Right ventricle myocardium inferior (tissue), 1 donor: ENCODE results near the gene FCHO2. TPM values are rescaled to one million over a fixed set of nuclear protein-coding genes. Genes with fewer than 3 reads are reported as not detected.
"Not testable (repeated sequence)": the region's sequence is repeated elsewhere in the genome, so short reads cannot be mapped to it uniquely, and the experiment has no call there.

Experiments used
- ATAC-seq: fragments of 200-7000 bp; cut with Tn5 transposase; one replicate; pipeline ENCODE4 v1.9.1; 2020; ENCODE audit warnings: mild to moderate bottlenecking, moderate library complexity
- DNase-seq: peaks from one replicate; pipeline ENCODE4 v3.0.0; 2021; ENCODE audit errors: missing footprints
- intact Hi-C: fragments of 100-400 bp; cut with DNase I; formaldehyde crosslinking; loops from one replicate; pipeline ENCODE4 v1.11.0; 2022
- total RNA-seq: library from RNA; stranded (reverse); fragmentation: NEBNext Ultra II Directional; extraction: Animal tissue kit (Norgen Biotek cat#: 25700); gene quantifications from one replicate; pipeline ENCODE4 v1.2.1, GENCODE V29; 2021
- donor health status: DM: no; HTN: yes; CAD: no; lungs with severe emphysema.

FCHO2 gene
- total RNA-seq, 1 donor from 2014 or later: 23.0 TPM

DNA sequence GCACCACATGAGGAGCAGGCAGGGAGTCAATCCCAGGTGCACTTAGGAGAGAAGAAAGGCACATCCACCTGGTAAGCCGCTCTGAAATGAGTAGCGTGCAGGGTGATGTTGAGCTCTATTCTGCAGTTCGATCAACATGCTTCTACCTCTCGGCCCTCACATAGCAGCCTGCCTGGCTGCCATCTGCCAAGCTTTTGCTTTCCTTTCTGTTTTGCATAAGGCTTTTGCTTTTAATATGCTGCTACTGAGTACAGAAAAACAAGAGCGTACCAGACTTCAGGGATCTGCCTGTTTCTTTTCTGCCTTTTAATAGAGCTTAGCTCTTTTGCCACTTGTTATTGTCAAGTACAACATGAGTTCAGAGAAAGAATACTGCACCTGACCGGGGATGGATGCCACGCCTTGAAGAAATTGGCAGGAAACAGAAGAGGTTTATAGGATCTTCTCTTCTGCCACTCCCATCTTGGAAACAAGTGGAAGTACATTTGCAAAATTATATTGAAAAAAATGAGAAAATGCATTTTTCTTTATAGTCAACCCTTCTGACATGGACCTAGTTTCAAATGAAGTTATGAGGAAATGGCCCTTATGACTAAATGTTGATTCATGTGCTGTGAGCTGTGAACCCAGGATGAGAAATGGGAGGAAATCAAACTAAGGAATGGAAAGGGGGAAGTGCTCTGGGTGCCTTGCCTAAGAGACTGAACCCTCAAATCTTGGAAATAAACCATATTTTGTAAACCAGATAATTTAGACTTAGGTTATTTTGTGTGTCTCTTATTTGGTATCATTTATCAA lies 4.0 kb upstream of the FCHO2 start:
- ATAC-seq: no peak
- intact Hi-C loops: no loop called here

DNA sequence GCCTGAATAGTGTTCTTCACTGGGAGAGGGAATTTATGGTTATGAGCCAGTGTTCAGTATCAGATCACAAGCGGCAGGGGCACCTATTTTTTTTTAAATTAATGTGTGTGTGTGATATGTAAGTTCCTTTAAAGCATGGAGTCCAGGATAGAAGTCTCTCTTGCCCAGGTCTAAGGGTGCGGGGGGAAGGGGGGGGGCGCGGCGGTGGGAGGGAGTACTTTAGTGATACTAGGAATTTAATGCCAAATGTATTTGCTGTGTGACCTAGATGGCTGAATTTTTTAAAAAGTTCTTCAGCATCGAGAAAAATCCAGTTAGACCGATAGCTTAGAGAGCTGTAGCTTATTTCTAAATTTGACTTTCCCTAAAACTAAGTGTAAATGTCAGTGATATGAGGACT lies 1.5 kb upstream of the FCHO2 start:
- DNase-seq: no peak
- no peak for ATAC-seq
- intact Hi-C loops: no loop called here

More for the DNA sequence above, 4.0 kb upstream of the FCHO2 start:
- no peak for DNase-seq

DNA sequence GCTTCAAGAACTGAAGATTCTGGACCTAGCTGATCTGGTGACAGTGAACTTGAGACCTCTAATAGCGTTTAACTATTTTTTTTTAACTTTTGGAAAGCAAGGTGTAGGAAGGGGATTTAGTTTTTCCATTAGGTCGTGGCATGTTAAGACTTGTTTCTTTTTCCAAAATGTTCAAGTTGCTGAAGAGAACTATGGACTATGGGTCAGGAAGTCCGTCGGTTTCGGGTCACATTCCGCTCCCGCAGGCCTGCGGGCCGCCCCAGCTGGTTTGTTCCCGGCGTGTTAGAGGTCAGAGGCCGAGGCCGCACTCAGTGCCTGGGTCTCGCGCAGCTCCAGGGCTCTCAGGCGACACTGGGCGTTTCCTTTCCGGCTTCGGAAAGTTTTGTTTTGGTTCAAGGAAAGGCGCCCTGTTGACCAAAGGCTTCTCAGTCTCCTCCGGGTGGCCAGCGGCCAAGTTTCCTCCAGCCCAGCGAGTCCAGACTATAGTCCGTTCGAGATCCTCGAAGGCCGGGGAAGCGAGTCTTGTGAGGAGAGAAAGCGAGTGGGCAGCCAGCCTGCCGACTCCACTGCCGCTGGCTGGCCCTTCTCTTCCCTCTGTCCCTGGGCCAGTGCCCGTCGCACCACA lies 586 bp upstream of the FCHO2 start:
- ATAC-seq: peak; percentile 74
- intact Hi-C loops: no loop called here
- no peak for DNase-seq

DNA sequence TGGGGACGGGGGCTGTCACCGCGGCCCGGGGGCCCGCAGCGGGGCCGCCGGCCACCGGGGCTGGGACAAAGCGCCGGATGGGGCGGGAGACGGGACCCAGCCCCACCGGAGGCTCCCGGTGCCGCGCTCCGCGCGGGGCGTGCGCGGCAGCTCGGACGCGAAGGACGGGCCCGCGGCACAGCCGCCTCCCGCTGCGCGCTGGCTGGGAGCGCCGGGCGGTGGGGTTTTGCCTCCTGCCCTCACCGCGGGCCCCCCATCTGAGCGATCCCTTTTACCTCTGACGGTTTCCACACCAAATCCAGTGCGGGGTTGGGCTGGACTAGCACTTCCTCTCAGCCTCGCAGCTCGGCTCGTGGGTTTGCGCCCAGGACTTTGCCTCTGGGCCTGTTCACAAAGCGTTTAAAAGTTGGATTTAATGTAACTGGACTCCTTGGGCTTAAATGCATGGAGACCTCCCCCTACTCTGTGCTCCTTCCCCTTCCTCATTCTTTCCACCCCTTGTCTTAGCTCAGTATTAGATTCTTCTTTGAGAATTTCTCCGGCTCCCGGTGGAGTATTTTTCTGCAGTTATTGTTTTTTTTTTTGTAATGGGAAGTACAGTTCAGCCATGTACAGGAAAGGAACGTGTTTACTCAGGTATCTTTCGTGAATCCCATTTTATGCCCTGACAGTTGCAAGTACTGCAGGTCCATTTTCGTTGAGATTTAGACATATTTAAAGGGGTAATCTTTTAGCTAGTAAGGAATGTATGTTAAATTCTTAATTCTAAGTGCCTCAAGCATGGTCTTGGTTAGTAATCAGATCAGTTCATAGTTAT lies 691 bp downstream of the FCHO2 start:
- ATAC-seq (peak; percentile 51), DNase-seq (peak; percentile 80)
- intact Hi-C loops: no loop called here

DNA sequence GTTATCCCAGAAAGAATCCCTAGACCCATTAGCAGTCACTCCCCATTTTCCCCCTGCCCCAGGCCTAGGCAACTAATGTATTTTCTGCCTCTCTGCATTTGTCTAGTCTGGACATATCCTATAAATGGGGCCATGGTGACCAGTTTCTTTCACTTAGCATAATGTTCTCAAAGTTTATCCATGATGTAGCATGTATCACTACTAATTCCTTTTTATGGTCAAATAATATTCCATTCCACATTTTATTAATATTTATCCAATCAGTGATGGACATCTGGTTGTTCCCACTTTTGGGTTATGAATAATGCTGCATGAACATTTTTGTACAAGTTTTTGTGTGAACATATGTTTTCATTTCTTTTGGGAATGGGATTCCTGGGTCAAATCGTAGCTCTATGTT lies 1.5 kb downstream of the FCHO2 start:
- ATAC-seq (no peak), DNase-seq (no peak)
- intact Hi-C loops: no loop called here

DNA sequence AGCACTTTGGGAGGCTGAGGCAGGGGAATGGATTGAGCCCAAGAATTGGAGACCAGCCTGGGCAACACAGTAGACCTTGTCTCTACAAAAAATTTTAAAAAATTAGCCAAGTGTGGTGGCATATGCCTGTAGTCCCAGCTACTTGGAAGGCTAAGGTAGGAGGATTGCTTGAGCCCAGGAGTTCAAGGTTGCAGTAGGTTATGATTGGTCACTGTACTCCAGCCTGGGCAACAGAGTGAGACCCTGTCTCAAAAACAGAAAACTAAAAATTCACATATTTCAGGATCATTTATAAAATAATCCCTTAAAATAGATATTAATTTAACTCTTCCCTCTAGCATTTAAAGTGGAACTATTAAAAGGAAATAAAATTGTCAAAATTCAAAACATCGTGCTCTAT lies 3.4 kb downstream of the FCHO2 start:
- ATAC-seq (no peak), DNase-seq (no peak)
- intact Hi-C loops: no loop called here

DNA sequence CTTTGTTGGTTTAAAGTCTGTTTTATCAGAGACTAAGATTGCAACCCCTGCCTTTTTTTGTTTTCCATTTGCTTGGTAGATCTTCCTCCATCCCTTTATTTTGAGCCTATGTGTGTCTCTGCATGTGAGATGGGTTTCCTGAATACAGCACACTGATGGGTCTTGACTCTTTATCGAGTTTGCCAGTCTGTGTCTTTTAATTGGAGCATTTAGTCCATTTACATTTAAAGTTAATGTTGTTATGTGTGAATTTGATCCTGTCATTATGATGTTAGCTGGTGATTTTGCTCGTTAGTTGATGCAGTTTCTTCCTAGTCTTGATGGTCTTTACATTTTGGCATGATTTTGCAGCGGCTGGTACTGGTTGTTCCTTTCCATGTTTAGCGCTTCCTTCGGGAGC lies 18.6 kb downstream of the FCHO2 start:
- ATAC-seq, DNase-seq, intact Hi-C loops: not testable (repeated sequence)

DNA sequence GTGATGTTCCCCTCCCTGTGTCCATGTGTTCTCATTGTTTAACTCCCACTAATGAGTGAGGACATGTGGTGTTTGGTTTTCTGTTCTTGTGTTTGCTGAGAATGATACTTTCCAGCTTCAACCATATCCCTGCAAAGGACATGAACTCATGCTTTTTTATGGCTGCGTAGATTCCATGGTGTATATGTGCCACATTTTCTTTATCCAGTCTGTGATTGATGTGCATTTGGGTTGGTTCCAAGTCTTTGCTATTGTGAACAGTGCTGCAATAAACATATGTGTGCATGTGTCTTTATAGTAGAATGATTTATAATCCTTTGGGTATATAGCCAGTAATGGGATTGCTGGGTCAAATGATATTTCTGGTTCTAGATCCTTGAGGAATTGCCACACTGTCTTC lies 21.0 kb downstream of the FCHO2 start:
- ATAC-seq, intact Hi-C loops, DNase-seq: not testable (repeated sequence)

DNA sequence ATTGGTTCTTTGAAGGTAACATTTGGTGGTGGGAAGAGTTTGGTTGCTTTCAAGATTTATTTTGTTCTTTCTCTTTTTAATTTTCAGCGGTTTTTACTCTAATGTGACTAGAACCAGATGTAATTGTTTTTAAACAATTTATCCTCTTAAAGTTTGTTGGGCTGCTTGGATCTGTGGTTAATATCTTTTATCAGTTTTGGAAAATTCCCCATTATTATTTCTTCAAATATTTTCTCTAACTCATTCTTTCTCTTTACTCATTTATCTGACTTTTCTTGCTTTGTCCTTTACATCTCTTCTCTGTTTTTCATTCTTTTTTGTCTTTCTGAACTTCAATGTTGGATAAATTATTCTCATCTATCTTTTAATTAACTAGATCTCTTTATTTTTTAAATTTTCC lies 29.9 kb downstream of the FCHO2 start:
- ATAC-seq: no peak
- intact Hi-C loops: no loop called here

DNA sequence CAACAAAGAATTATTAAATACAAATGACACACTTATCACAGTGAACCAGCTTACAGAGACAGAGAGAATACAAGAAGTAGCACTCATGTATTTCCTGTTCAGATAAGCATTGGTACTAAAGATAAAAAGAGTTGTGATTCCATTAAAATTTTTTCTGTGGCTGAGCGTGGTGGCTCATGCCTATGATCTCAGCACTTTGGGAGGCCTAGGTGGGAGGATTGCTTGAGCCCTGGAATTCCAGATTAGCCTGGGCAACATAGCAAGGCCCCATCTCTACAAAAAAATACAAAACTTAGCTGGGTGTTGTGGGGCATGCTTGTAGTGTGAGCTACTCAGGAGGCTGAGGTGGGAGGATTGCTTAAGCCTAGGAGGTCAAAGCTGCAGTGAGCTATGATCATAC lies 32.9 kb downstream of the FCHO2 start:
- DNase-seq: no peak
- ATAC-seq: no peak
- intact Hi-C loops: no loop called here

More for the DNA sequence above, 29.9 kb downstream of the FCHO2 start:
- DNase-seq: no peak

DNA sequence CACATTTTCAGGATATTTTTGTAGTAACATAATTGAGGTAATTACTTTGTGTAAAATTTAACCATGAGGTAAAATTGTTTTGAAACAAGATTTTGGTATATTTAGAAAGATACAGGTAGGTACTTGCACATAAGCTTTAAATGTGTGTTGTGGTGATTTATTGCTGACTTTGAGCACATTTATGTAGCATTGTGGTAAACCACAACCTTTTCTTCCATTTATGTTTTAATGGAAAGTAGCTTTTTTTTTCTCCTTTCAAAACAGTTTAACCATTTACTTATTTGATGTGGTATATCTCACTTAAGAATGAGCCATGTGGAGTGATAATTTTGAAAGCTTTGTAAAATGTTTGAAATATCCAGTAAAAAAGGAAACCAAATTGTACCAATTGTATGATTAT lies 35.6 kb downstream of the FCHO2 start:
- intact Hi-C loops: no loop called here
- DNase-seq (no peak), ATAC-seq (no peak)

DNA sequence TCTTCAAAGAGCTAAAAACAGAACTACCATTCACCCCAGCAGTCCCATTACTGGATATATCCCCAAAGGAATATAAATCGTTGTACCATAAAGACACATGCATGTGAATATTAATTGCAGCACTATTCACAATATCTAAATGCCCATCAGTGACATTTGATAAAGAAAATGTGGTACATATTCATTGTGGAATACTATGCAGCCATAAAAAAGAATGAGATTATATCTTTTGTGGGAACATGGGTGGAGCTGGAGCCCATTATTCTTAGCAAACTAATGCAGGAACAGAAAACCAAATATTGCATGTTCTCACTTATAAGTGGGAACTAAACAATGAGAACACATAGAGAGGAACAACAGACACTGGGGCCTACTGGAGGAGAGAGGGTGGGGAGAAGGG lies 38.7 kb downstream of the FCHO2 start:
- no peak for DNase-seq
- intact Hi-C loops: no loop called here
- ATAC-seq: no peak

DNA sequence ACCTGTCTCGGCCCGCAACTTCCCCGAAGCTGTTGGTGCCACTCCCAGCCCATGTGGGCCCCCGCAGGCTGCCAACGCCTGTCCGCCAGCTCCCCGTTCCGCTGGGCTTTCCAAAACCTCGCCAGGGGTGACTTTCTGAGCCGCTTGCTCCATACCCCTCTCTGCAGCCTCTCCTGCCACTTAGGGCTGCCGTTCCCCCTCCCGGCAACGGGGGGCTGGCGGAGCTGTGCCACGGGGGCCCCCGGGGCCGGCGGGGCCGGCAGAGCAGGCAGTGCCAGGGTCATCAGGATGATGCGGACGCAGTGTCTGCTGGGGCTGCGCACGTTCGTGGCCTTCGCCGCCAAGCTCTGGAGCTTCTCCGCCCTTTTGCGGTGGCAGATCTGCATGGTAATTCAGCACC lies 40.8 kb downstream of the FCHO2 start:
- DNase-seq (no peak), ATAC-seq (no peak)
- intact Hi-C loops: no loop called here

DNA sequence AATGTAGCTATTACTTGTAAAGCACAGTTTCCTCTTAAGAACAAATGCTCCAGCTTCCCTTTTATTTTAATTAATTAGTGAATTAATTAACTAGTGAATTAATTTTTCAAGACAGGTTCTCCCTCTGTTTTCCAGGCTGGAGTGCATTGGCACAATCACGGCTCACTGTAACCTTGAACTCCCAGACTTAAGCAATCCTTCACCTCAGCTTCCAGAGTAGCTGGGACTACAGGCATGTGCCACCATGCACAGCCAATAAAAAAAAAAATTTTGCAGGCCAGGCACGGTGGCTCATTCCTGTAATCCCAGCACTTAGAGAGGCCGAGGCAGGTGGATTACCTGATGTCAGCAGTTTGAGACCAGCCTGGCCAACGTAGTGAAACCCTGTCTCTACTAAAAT lies 44.1 kb downstream of the FCHO2 start:
- intact Hi-C loops: no loop called here
- DNase-seq: no peak
- no peak for ATAC-seq

DNA sequence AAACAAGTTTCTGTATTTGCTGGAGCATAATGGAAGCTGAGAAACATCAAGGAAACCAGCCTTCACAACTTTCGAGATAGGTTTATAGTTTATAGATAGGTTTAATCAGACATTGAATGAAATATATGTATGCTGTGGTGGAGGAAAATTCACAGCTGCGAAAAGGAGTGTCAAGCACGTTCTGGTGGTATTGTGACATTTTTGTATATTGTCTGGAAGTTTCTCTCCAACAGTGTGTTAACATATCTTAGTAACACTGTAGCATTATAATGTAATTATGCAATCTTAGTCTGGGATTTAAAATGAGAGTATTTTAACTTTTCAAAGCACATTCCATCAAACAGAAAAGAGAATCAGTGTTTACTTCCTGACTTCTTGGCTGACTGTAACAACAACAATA lies 50.0 kb downstream of the FCHO2 start:
- ATAC-seq (no peak), DNase-seq (no peak)
- intact Hi-C loops: no loop called here

DNA sequence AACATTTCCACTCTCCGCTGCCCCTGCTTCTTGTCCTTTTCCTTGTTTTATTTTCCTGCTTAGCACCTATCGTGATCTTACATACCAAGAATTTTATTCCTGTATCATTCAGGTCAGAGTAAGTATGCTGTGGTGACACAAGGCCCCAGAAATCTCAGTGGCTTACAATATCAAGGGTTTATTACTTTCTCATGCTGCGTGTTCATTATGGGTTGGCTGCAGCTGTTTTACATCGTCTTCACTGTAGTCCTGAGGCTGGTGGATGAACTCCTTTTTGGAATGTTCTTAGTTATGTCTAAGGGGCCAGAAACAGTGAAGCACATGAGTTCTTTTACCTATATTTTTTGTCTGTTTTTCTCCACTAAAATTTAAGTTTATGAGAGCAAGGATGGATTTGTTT lies 51.2 kb downstream of the FCHO2 start:
- ATAC-seq (no peak), DNase-seq (no peak)
- intact Hi-C loops: no loop called here

DNA sequence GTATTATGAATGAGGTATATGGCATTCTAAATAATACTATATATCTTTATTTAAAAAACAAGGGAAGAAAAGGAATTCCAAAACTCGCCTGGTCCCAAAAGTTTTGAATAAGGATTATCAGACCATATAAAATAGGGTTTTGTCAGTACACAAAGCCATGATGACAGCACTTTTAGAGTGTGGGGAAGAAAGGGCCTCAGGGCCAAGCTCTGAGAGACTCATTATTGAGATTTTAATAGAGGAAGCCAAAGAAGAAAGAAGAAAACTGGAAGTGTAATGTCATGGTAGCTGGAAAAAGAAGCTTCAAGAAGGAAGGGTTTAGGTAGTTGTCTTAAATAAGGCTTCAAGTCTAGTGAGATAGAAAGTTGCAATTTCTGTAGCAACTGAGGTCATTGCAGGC lies 53.0 kb downstream of the FCHO2 start:
- ATAC-seq (no peak), DNase-seq (no peak)
- intact Hi-C loops: no loop called here

DNA sequence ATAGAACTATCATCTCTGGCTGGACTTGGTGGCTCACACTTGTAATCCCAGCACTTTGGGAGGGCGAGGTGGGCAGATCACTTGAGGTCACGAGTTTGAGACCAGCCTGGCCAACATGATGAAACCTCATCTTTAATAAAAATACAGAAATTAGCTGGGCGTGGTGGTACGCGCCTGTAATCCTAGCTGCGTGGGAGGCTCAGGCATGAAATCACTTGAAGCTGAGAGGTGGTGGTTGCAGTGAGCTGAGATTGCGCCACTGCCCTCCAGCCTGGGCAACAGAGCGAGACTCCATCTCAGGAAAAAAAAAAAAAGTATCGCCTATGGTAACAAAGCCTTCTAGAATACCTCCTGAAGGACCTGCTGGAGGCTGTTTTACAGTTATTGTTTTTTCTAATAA lies 55.8 kb downstream of the FCHO2 start:
- intact Hi-C loops, DNase-seq, ATAC-seq: not testable (repeated sequence)

DNA sequence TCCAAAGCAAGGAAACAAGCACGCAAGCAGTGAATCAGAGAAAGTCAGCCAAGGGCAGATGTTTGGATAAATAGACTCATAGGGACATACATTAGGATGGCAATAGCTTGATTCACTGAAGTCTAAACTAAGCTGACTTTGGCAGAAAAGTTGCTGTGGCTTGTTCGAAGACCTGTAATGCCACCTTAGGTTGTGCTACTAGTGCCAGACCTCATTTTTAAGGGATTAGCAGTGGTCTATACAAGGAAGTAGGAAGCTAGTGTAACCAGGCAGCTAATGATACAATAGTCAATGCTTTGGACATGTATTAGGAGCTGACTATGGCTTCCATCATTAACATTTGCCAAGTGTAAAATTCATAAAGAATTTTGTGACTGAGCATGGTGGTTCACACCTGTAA lies 63.1 kb downstream of the FCHO2 start:
- DNase-seq (no peak), ATAC-seq (no peak)
- intact Hi-C loops: no loop called here

DNA sequence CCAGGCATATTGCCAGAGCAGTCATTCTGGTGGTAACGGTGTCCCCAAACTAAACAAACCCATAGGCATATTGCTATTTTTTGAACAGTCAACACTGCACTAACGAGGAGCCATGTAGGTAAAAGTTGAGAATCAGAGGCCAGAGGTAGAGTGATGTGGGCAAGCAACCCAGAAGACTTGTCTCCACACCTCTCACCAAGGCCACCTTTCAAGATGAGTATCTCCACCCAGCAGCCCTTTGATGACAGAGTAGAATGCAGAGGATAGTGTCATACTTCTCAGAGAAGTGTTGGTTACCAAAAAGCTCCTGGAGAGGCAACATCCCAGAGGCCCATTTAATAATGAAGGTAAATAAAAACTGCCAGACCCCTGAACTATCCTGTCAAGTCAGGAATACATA lies 63.9 kb downstream of the FCHO2 start:
- no peak for DNase-seq
- intact Hi-C loops: no loop called here
- no peak for ATAC-seq
